Coronary artery (tissue), 2 donors: ENCODE results near the gene ATP5MC2.

Source experiments
- DNase-seq: peaks from one replicate; pipeline ENCODE4 v3.0.0-alpha.2; 2017; ENCODE audit warnings: low spot score
- H3K27ac ChIP-seq, 2 donors: fragments of 200-600 bp; sonication (generic); one replicate each; pipeline ENCODE4 v1.5.1; 2016 to 2019
- H3K4me3 ChIP-seq: fragments of 200-600 bp; sonication (generic); 2 replicates; pipeline ENCODE4 v1.5.1; 2016; ENCODE audit warnings: mild to moderate bottlenecking, moderate library complexity
- CTCF ChIP-seq: fragments of 200-600 bp; sonication (generic); IDR thresholded peaks from one replicate; pipeline ENCODE4 v1.5.1; 2019; ENCODE audit warnings: antibody characterized with exemption

ATP5MC2 gene

GRCh38 chr12:53631721-53632120 lies 44.2 kb downstream of the ATP5MC2 start:
- no peak for TF ChIP-seq CTCF
- Histone ChIP-seq H3K4me3 (no peak overlapping the region), H3K27ac (no peak overlapping the region)
- no peak for DNase-seq

- Histone ChIP-seq H3K27ac (no peak overlapping the region), H3K4me3 (no peak overlapping the region)
- no peak for DNase-seq
- TF ChIP-seq CTCF, result no peak
Measured at GRCh38 chr12:53627919-53628318, 48.0 kb downstream of the ATP5MC2 start.

GRCh38 chr12:53626702-53627169 lies 49.1 kb downstream of the ATP5MC2 start:
- no peak for TF ChIP-seq CTCF
- DNase-seq, result no peak
- peak overlapping the region; percentile 73 for H3K4me3 ChIP-seq
- H3K27ac ChIP-seq, result peak overlapping the region; percentile 73 to 92

GRCh38 chr12:53625946-53626701 lies 49.8 kb downstream of the ATP5MC2 start, which contains the start of gene ATF7:
TSS of gene ATF7 (minus strand) at chr12:53626382. CDS start at chr12:53601000, 25,382 bp downstream.
- peak within 1 kb of the TSS; percentile 73 for H3K4me3 ChIP-seq

GRCh38 chr12:53625373-53625945 lies 50.4 kb downstream of the ATP5MC2 start:
- H3K4me3 ChIP-seq, result peak overlapping the region; percentile 73
- no peak for TF ChIP-seq CTCF
- no peak for DNase-seq
- peak overlapping the region; percentile 73 to 92 for H3K27ac ChIP-seq

More at GRCh38 chr12:53625946-53626701, 49.8 kb downstream of the ATP5MC2 start, which contains the start of gene ATF7:
- H3K27ac ChIP-seq, result peak within 1 kb of the TSS; percentile 73 to 92
- peak; percentile 98 for DNase-seq
- TF ChIP-seq CTCF, result no peak

- peak overlapping the region; percentile 73 for H3K4me3 ChIP-seq
- TF ChIP-seq CTCF, result no peak
- DNase-seq, result no peak
- H3K27ac ChIP-seq, result peak overlapping the region; percentile 73 to 92
Measured at GRCh38 chr12:53624956-53625355, 50.9 kb downstream of the ATP5MC2 start.
